Neural cell (in vitro differentiated cells): Measurements from ENCODE around the gene EPS8. TPM values are rescaled to one million over a fixed set of nuclear protein-coding genes. Genes with fewer than 3 reads are reported as not detected.

Experiments used
- H2AFZ ChIP-seq: fragments of 200-600, 300-800 bp; sonication (generic), shearing (Covaris generic); 2 replicates; pipeline ENCODE4 v1.6.0; 2014; ENCODE audit warnings: low read depth, mild to moderate bottlenecking, antibody characterized with exemption, low read length, moderate library complexity
- H3F3A ChIP-seq: fragments of 200-600 bp; shearing (Covaris generic); 2 replicates; pipeline ENCODE4 v1.6.1; 2016; ENCODE audit warnings: mild to moderate bottlenecking, moderate library complexity, mixed read lengths, antibody characterized with exemption, low read length; ENCODE audit not compliant: insufficient read depth, poor library complexity, severe bottlenecking
- H3K27ac ChIP-seq: fragments of 200-600, 300-800 bp; sonication (generic), shearing (Covaris generic); 2 replicates; pipeline ENCODE4 v1.5.1; 2014; ENCODE audit warnings: mild to moderate bottlenecking, low read length, moderate library complexity
- H3K27me3 ChIP-seq: fragments of 300-800, 200-600 bp; sonication (generic), shearing (Covaris generic); 2 replicates; pipeline ENCODE4 v1.6.0; 2014; ENCODE audit warnings: mild to moderate bottlenecking, low read depth, low read length, moderate library complexity; ENCODE audit not compliant: insufficient read depth
- H3K36me3 ChIP-seq: fragments of 300-800, 200-600 bp; sonication (generic), shearing (Covaris generic); 2 replicates; pipeline ENCODE4 v1.5.1; 2014; ENCODE audit warnings: mild to moderate bottlenecking, antibody characterized with exemption, low read length, moderate library complexity; ENCODE audit not compliant: insufficient read depth
- H3K4me2 ChIP-seq: fragments of 300-800, 200-600 bp; sonication (generic), shearing (Covaris generic); 2 replicates; pipeline ENCODE4 v1.6.0; 2014; ENCODE audit warnings: mild to moderate bottlenecking, low read length
- H3K4me3 ChIP-seq: fragments of 300-800, 200-600 bp; sonication (generic), shearing (Covaris generic); 2 replicates; pipeline ENCODE4 v1.5.1; 2014; ENCODE audit warnings: mild to moderate bottlenecking, low read length, moderate library complexity
- H3K79me2 ChIP-seq: fragments of 200-600 bp; shearing (Covaris generic); replicated peaks from 2 replicates; pipeline ENCODE4 v1.6.0; 2014; ENCODE audit warnings: mild to moderate bottlenecking, low read length, moderate library complexity; ENCODE audit not compliant: insufficient read depth
- H3K9ac ChIP-seq: fragments of 300-800, 200-600 bp; sonication (generic), shearing (Covaris generic); 2 replicates; pipeline ENCODE4 v1.6.1; 2016; ENCODE audit warnings: mild to moderate bottlenecking, low read length, mixed read lengths
- H3K9me2 ChIP-seq: fragments of 200-600 bp; shearing (Covaris generic); 2 replicates; pipeline ENCODE4 v1.6.1; 2016; ENCODE audit warnings: mild to moderate bottlenecking, low read length, mixed read lengths; ENCODE audit not compliant: insufficient read depth
- H3K9me3 ChIP-seq: fragments of 200-600, 300-800 bp; sonication (generic), shearing (Covaris generic); 2 replicates; pipeline ENCODE4 v1.6.1; 2016; ENCODE audit warnings: mild to moderate bottlenecking, mixed run types, low read length, moderate library complexity, mixed read lengths
- H4K20me1 ChIP-seq: fragments of 200-600 bp; shearing (Covaris generic); 2 replicates; pipeline ENCODE4 v1.6.1; 2016; ENCODE audit warnings: mild to moderate bottlenecking, mixed run types; ENCODE audit not compliant: insufficient read depth
- CTCF ChIP-seq: fragments of 450-650 bp; IDR thresholded peaks from 2 replicates; pipeline ENCODE4 v1.5.1; 2014; ENCODE audit warnings: antibody characterized with exemption, mild to moderate bottlenecking, moderate library complexity; ENCODE audit not compliant: poor library complexity, severe bottlenecking
- EP300 ChIP-seq: fragments of 450-650 bp; conservative IDR thresholded peaks from 2 replicates; pipeline ENCODE4 v1.6.1; 2014; ENCODE audit warnings: antibody characterized with exemption, mild to moderate bottlenecking, moderate library complexity; ENCODE audit not compliant: poor library complexity, severe bottlenecking
- EZH2 ChIP-seq: fragments of 200-600, 300-800 bp; shearing (Covaris generic), sonication (generic); IDR thresholded peaks from 2 replicates; pipeline ENCODE4 v1.6.1; 2014; ENCODE audit warnings: antibody characterized with exemption, low read length, borderline replicate concordance, mild to moderate bottlenecking; ENCODE audit not compliant: insufficient read depth, poor library complexity, severe bottlenecking
- MXI1 ChIP-seq: fragments of 450-650 bp; conservative IDR thresholded peaks from 2 replicates; pipeline ENCODE4 v1.6.1; 2014; ENCODE audit warnings: antibody characterized with exemption, mild to moderate bottlenecking; ENCODE audit not compliant: poor library complexity, severe bottlenecking
- POLR2AphosphoS5 ChIP-seq: IDR thresholded peaks from 2 replicates; pipeline ENCODE4 v1.6.1; 2012
- RAD21 ChIP-seq: fragments of 450-650 bp; conservative IDR thresholded peaks from 2 replicates; pipeline ENCODE4 v1.6.1; 2014; ENCODE audit warnings: antibody characterized with exemption, mild to moderate bottlenecking, moderate library complexity
- SMC3 ChIP-seq: fragments of 450-650 bp; conservative IDR thresholded peaks from 2 replicates; pipeline ENCODE4 v1.6.1; 2014; ENCODE audit warnings: antibody characterized with exemption, mild to moderate bottlenecking, moderate library complexity; ENCODE audit not compliant: poor library complexity
- TAF1 ChIP-seq: IDR thresholded peaks from 2 replicates; pipeline ENCODE4 v1.6.1; 2012; ENCODE audit warnings: low read depth
- polyA plus RNA-seq: library from polyadenylated mRNA; depleted of rRNA; stranded (reverse); fragments of >200 nt; gene quantifications from 2 replicates; pipeline ENCODE4 v1.2.3, GENCODE V29; 2014
- TF ChIP-seq, protein P1 (sequence below): IDR thresholded peaks from 2 replicates; pipeline ENCODE4 v1.6.1; 2012; ENCODE audit warnings: borderline replicate concordance

The EPS8 gene
- polyA plus RNA-seq, 1 donor from 2014 or later, result 12.2 TPM

- H3K4me2 ChIP-seq, result no peak overlapping the region
- H3K79me2 ChIP-seq, result no peaks in the 10 kb centered on the region
Measured at GRCh38 chr12:15777355-15778012, 11.7 kb downstream of the EPS8 start.

DNA sequence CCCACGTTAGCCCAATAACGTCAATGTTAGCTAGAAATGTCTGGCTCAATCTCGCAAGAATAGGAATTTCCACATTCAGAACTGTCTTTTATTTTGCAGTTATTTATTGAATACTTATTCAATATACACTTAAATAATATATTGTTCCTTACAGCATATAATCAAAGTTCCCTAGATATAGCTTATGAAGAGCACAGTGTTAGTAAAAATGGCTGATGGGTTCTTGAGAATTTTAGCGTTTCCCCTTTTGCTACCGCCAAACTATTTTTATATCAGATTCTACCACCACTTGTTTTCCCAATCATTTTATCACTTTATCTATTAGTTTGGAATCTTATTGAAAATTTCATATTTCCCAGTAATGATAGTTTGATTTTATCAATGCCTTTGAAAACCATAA is 12.7 kb downstream of the EPS8 start:
- Histone ChIP-seq H3K27me3 (no peaks in the 10 kb centered on the region), H2AFZ (no peak overlapping the region), H3K9ac (no peak overlapping the region), H4K20me1 (no peaks in the 10 kb centered on the region), H3K79me2 (no peaks in the 10 kb centered on the region), H3K27ac (no peak overlapping the region), H3K4me2 (no peak overlapping the region), H3K36me3 (no peaks in the 10 kb centered on the region), H3K9me3 (no peaks in the 10 kb centered on the region), H3F3A (no peaks in the 10 kb centered on the region), H3K9me2 (no peaks in the 10 kb centered on the region), H3K4me3 (no peak overlapping the region)
- TF ChIP-seq, protein P1, sequence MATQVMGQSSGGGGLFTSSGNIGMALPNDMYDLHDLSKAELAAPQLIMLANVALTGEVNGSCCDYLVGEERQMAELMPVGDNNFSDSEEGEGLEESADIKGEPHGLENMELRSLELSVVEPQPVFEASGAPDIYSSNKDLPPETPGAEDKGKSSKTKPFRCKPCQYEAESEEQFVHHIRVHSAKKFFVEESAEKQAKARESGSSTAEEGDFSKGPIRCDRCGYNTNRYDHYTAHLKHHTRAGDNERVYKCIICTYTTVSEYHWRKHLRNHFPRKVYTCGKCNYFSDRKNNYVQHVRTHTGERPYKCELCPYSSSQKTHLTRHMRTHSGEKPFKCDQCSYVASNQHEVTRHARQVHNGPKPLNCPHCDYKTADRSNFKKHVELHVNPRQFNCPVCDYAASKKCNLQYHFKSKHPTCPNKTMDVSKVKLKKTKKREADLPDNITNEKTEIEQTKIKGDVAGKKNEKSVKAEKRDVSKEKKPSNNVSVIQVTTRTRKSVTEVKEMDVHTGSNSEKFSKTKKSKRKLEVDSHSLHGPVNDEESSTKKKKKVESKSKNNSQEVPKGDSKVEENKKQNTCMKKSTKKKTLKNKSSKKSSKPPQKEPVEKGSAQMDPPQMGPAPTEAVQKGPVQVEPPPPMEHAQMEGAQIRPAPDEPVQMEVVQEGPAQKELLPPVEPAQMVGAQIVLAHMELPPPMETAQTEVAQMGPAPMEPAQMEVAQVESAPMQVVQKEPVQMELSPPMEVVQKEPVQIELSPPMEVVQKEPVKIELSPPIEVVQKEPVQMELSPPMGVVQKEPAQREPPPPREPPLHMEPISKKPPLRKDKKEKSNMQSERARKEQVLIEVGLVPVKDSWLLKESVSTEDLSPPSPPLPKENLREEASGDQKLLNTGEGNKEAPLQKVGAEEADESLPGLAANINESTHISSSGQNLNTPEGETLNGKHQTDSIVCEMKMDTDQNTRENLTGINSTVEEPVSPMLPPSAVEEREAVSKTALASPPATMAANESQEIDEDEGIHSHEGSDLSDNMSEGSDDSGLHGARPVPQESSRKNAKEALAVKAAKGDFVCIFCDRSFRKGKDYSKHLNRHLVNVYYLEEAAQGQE, result no peak
- TF ChIP-seq RAD21 (no peak), EZH2 (no peak), SMC3 (no peak), CTCF (no peak), MXI1 (no peak), POLR2AphosphoS5 (no peak), TAF1 (no peak)

More at GRCh38 chr12:15777355-15778012, 11.7 kb downstream of the EPS8 start:
- no peak overlapping the region for H3K9ac ChIP-seq
- no peak overlapping the region for H2AFZ ChIP-seq
- TF ChIP-seq EZH2, result no peak
- no peak for TF ChIP-seq SMC3
- no peak for TF ChIP-seq TAF1
- TF ChIP-seq, protein P1, result no peak
- no peak for TF ChIP-seq MXI1
- TF ChIP-seq POLR2AphosphoS5, result no peak
- TF ChIP-seq CTCF, result no peak
- TF ChIP-seq EP300, result no peak
- TF ChIP-seq RAD21, result no peak
- H3K27me3 ChIP-seq, result no peaks in the 10 kb centered on the region
- no peak overlapping the region for H3K4me3 ChIP-seq
- H3K9me3 ChIP-seq, result no peaks in the 10 kb centered on the region
- no peaks in the 10 kb centered on the region for H3K9me2 ChIP-seq
- H3K27ac ChIP-seq, result no peak overlapping the region
- no peaks in the 10 kb centered on the region for H3K36me3 ChIP-seq
- no peaks in the 10 kb centered on the region for H3F3A ChIP-seq
- no peaks in the 10 kb centered on the region for H4K20me1 ChIP-seq
